Uterus (tissue), 4 donors: Measurements from ENCODE around the gene POLA1. TPM values are rescaled to one million over a fixed set of nuclear protein-coding genes. Genes with fewer than 3 reads are reported as not detected.

ENCODE experiments used
- DNase-seq, 2 donors: peaks; one replicate each; pipeline ENCODE4 v3.0.0-alpha.2; 2019 to 2020
- H3K27ac ChIP-seq, 2 donors: fragments of 200-600 bp; sonication (generic); 1 replicate in 1 of 2; 2 replicates in 1 of 2; pipeline ENCODE4 v1.5.1; 2016 to 2018
- H3K27me3 ChIP-seq, 2 donors: fragments of 200-600 bp; sonication (generic); one replicate each; pipeline ENCODE4 v1.5.1; 2018 to 2019; ENCODE audit warnings: control low read depth in 1 of 2
- H3K36me3 ChIP-seq, 2 donors: fragments of 200-600 bp; sonication (generic); one replicate each; pipeline ENCODE4 v1.5.1; 2019; ENCODE audit warnings: control low read depth in 1 of 2
- H3K4me1 ChIP-seq, 2 donors: fragments of 200-600 bp; sonication (generic); one replicate each; pipeline ENCODE4 v1.5.1; 2018 to 2019; ENCODE audit warnings: control low read depth in 1 of 2
- H3K4me3 ChIP-seq, 2 donors: fragments of 200-600 bp; sonication (generic); 1 replicate in 1 of 2; 2 replicates in 1 of 2; pipeline ENCODE4 v1.5.1; 2018 to 2019; ENCODE audit warnings: mild to moderate bottlenecking in 1 of 2
- H3K9me3 ChIP-seq, 2 donors: fragments of 200-600 bp; sonication (generic); one replicate each; pipeline ENCODE4 v1.5.1; 2019; ENCODE audit warnings: control low read depth in 1 of 2
- CTCF ChIP-seq, 4 experiments: fragments of 200-600 bp in 2 of 4; fragments of 450-650 bp in 2 of 4; sonication (generic) in 2 of 4; IDR thresholded peaks; one replicate each; pipeline ENCODE4 v1.5.1; 2016 to 2019; ENCODE audit warnings: antibody characterized with exemption in 4 of 4, mild to moderate bottlenecking in 2 of 4, moderate library complexity in 1 of 4
- POLR2A ChIP-seq, 2 donors: fragments of 450-650 bp; IDR thresholded peaks; one replicate each; pipeline ENCODE4 v1.6.1; 2016; ENCODE audit warnings: antibody characterized with exemption in 2 of 2, mild to moderate bottlenecking in 1 of 2, moderate library complexity in 1 of 2
- intact Hi-C: fragments of 100-400 bp; cut with DNase I; formaldehyde crosslinking; loops from one replicate; pipeline ENCODE4 v1.15.1; 2023; ENCODE audit warnings: low total_unique reads
- total RNA-seq, 4 donors: library from RNA; depleted of rRNA in 3 of 4; stranded (reverse); fragments of >200 nt in 3 of 4; gene quantifications; one replicate each; pipeline versions ENCODE4 v1.1.0 to v1.2.4, GENCODE V29; 2014 to 2023
- donor health status: DM: yes; HTN: yes; CAD: no.

The POLA1 gene
- total RNA-seq, 4 donors from 2014 or later, result 11.8 to 78.2 (median 26.3) TPM

GRCh38 chrX:24720036-24720435 lies 26.3 kb downstream of the POLA1 start:
- Histone ChIP-seq H3K27ac (no peak overlapping the region), H3K27me3 (no peaks in the 10 kb centered on the region), H3K36me3 (no peaks in the 10 kb centered on the region), H3K9me3 (no peaks in the 10 kb centered on the region), H3K4me3 (no peak overlapping the region), H3K4me1 (no peaks in the 10 kb centered on the region)
- TF ChIP-seq CTCF (IDR thresholded peaks at IDR 0.05), result no peak
- DNase-seq, result no peak
- intact Hi-C loops, result no loop called here

DNA sequence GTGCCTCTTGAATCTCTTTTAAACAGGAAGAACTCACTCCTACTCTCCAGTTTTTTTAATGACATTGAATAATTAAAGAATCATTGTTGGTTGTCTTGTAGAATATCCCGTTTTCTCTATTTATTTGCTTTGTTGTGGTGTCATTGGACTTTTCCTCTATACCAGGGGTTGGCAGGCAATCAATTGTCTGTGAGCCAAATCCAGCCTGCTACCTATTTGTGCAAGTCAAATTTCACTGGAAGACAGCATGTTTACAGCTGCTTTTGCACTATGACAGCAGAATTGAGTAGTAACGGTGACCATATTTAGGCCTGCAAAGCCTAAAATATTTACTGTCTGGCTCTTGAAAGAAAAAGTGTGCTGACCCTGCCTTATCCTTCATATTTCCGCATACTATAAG lies 34.8 kb downstream of the POLA1 start:
- no peaks in the 10 kb centered on the region for H3K9me3 ChIP-seq
- DNase-seq, result no peak
- TF ChIP-seq CTCF (IDR thresholded peaks at IDR 0.05) (no peak), POLR2A (IDR thresholded peaks at IDR 0.05) (no peak)
- H3K36me3 ChIP-seq, result no peaks in the 10 kb centered on the region
- intact Hi-C loops, result no loop called here
- no peak overlapping the region for H3K4me3 ChIP-seq
- no peaks in the 10 kb centered on the region for H3K27me3 ChIP-seq
- H3K27ac ChIP-seq, result no peak overlapping the region
- H3K4me1 ChIP-seq, result no peaks in the 10 kb centered on the region

DNA sequence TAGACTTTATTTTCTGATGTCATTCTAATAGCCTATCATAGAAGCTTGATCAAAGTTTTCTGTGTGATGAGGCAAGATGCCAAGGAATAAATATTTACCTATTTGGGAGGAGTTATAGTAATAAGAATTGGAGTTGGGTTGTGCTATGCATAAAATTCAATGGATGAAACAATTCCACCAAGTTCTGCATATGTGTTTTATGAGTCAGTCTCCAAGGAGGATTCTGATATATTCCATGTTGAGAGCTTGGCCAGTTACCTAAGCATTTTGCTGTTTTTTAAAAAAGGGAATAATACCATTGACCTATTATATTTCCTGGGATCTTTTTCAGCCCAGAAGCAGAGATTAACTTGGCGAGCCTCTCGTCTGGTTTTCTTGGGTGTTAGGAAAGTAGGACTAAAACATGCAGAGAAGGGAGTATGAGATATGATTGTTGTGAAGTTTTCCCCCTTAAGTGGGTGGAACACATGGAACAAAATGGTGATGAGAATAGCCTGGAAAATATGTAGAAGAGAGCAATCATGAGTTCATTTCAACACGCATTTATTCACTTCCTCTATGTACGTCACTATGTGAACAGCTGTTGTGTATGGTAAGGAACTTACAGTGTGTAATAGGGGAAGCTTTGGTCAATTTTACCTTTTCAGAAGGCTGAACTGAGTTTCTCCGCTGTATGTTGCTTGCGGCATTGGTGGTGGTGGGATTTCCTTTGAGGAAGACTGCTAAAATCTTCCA lies 39.2 kb downstream of the POLA1 start:
- intact Hi-C loops, result no loop called here
- Histone ChIP-seq H3K27ac (no peak overlapping the region), H3K9me3 (no peaks in the 10 kb centered on the region), H3K27me3 (no peaks in the 10 kb centered on the region), H3K4me1 (no peaks in the 10 kb centered on the region), H3K4me3 (no peak overlapping the region), H3K36me3 (no peaks in the 10 kb centered on the region)
- no peak for DNase-seq
- TF ChIP-seq CTCF (IDR thresholded peaks at IDR 0.05) (no peak), POLR2A (IDR thresholded peaks at IDR 0.05) (no peak)

- DNase-seq, result no peak
- no peaks in the 10 kb centered on the region for H3K9me3 ChIP-seq
- no peaks in the 10 kb centered on the region for H3K4me1 ChIP-seq
- H3K4me3 ChIP-seq, result no peak overlapping the region
- intact Hi-C loops, result no loop called here
- no peaks in the 10 kb centered on the region for H3K27me3 ChIP-seq
- no peak for TF ChIP-seq POLR2A (IDR thresholded peaks at IDR 0.05)
- no peak for TF ChIP-seq CTCF (IDR thresholded peaks at IDR 0.05)
- no peak overlapping the region for H3K27ac ChIP-seq
- H3K36me3 ChIP-seq, result no peaks in the 10 kb centered on the region
These were observed 47.6 kb downstream of the POLA1 start for GRCh38 chrX:24741330-24741729.

DNA sequence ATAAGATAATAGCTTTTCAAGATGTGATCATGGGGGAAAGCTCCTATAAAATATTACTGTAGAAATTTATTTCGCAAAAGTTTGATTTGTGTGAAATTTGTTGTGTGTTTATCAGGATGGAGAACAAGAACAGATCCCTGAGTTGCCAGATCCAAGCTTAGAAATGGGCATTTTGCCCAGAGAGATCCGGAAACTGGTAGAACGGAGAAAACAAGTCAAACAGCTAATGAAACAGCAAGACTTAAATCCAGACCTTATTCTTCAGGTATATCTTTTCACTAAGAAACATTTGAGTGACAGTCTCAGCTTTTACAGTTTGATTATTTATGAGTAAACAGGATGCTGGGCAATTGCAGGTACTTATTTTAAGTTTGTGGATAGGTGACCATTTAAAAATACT lies 54.5 kb downstream of the POLA1 start:
- H3K36me3 ChIP-seq, result no peaks in the 10 kb centered on the region
- intact Hi-C loops, result no loop called here
- no peaks in the 10 kb centered on the region for H3K9me3 ChIP-seq
- no peaks in the 10 kb centered on the region for H3K27me3 ChIP-seq
- H3K4me3 ChIP-seq, result no peak overlapping the region
- TF ChIP-seq POLR2A (IDR thresholded peaks at IDR 0.05) (no peak), CTCF (IDR thresholded peaks at IDR 0.05) (no peak)
- H3K4me1 ChIP-seq, result no peaks in the 10 kb centered on the region
- DNase-seq, result no peak
- no peak overlapping the region for H3K27ac ChIP-seq
